WI38 (cell line): ENCODE data around the gene CDK6.

ENCODE experiments used
- H3K4me3 ChIP-seq: 2 replicates; pipeline ENCODE4 v1.5.1; 2011; ENCODE audit warnings: low read depth, mild to moderate bottlenecking, control low read depth, low read length
- TF ChIP-seq, protein P1 (sequence below): IDR thresholded peaks from 2 replicates; pipeline ENCODE4 v1.5.1; 2012; ENCODE audit warnings: low read depth, mild to moderate bottlenecking, control low read depth, low read length

Gene CDK6

DNA sequence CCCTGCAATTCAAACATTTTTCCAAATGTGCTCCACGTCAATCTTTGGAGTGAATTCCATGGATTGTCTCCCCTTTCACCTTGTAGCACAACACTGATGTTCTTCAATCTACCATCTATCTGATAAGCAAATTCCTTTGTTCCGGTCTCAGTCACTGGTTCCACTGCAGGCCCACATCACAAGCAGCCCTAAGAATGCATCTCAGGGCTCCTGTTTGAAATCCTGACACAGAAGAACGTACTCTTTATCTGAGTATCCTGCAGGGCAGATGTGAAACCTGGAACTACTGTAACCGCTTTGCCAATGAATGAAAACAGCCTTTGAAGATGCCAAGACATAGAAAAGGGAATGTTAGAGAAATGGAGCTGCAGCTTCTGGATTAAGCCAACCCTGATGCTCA, 183.2 kb downstream of the CDK6 start:
- TF ChIP-seq, protein P1, sequence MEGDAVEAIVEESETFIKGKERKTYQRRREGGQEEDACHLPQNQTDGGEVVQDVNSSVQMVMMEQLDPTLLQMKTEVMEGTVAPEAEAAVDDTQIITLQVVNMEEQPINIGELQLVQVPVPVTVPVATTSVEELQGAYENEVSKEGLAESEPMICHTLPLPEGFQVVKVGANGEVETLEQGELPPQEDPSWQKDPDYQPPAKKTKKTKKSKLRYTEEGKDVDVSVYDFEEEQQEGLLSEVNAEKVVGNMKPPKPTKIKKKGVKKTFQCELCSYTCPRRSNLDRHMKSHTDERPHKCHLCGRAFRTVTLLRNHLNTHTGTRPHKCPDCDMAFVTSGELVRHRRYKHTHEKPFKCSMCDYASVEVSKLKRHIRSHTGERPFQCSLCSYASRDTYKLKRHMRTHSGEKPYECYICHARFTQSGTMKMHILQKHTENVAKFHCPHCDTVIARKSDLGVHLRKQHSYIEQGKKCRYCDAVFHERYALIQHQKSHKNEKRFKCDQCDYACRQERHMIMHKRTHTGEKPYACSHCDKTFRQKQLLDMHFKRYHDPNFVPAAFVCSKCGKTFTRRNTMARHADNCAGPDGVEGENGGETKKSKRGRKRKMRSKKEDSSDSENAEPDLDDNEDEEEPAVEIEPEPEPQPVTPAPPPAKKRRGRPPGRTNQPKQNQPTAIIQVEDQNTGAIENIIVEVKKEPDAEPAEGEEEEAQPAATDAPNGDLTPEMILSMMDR, result no peak
- no peak overlapping the region for H3K4me3 ChIP-seq

DNA sequence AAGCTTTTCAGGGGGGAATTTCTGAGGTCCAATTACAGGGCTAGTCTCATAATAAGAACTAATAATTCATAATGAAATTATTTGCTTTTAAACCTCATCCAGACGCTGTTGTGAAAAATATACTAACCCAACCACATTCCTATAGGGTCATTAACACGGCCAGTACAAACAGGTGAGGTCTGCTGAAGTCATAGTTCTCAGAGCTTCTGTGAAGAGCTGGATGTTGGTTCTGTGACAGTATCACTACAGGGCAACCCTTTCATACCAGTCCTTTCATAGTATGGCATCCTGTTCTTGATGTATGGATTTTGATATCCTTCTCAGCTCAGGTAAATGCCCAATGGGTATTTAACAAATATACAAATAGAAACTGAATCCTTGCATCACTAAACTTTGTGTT, 183.8 kb downstream of the CDK6 start:
- H3K4me3 ChIP-seq, result no peak overlapping the region
- TF ChIP-seq, protein P1, result no peak

DNA sequence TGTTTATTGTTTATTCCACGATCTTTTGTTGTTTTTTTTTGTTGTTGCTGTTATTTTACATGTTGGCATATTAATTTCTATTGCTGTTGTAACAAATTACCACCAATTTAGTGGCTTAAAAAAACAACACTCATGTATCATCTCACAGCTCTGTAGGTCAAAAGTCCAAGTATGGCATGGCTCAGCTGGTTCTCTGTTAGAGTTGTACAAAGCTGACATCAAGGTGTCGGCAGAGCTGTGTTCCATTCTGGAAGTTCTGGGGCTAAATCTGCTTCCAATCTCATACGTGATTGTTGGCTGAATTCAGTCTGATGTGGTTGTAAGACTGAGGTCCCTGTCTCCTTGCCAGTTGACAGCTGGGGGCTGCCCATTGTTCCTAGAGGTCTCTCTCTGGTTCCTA, 186.0 kb downstream of the CDK6 start:
- TF ChIP-seq, protein P1, result no peak
- no peak overlapping the region for H3K4me3 ChIP-seq

DNA sequence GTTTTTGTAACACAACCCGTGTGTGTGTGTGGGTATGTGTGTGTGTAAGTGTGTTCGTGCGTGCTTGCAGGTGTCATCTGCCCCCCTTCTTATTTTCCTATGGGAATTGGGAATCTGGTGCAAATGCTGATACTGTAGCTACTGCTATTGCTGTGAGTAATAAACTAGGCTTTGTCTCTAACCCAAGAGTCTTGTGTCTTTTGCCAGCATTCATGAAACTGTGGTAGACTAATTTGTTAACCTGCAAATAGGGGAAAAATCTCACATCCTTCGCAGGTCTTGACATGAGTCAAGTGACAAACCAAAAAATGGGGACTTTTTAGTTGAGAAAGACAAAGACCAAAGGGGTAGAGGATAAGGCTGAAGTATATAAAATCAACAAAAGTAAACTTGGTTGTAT, 188.3 kb downstream of the CDK6 start:
- H3K4me3 ChIP-seq, result no peak overlapping the region
- TF ChIP-seq, protein P1, result no peak

DNA sequence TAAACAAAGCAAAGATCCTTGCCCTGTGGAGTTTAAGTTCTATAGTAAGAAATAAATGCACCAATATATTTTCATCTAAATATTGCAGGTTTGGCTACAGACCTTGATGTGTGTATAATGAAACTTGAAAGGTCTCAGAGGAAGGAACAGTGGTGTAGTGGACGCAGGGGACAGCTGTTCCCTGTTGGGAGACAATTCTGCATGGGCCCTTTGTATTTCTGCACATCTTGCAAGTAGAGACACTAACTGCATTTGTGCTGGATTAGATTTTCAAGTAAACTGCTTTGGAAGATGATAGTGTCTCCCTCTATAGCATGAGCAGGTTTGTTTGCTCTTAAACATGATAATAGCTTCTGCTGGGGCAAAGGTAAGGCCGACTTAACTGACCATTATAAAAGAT, 188.7 kb downstream of the CDK6 start:
- TF ChIP-seq, protein P1, result no peak
- no peak overlapping the region for H3K4me3 ChIP-seq

DNA sequence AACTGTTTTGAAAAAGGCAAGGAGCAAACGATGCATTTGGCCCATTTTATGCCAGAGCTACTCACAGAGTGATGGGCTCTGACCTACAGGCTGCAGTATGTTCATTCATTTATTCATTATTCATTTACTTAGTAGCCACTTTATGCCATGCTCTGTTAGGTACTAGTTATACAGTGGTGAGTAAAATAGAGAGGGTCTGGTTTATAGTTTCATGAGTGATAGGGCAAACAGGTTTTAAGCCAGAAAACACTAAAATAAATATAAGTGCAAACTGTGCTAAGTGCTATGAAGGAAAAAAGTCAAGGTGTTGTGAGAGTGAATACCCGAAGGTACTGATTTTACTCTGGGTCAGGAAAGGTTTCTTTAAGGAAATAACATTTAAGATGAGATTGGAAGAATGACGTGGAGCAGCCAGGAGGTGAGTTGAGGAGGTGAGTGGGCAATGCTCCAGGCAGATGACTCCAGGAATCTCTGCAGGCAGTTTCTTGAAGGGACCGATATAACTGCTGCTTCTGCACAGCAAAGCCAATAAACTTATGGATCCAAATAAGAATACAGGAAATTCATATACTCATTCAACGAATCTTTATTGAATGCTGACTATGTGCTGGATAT, 189.3 kb downstream of the CDK6 start:
- no peak overlapping the region for H3K4me3 ChIP-seq
- TF ChIP-seq, protein P1, result no peak

DNA sequence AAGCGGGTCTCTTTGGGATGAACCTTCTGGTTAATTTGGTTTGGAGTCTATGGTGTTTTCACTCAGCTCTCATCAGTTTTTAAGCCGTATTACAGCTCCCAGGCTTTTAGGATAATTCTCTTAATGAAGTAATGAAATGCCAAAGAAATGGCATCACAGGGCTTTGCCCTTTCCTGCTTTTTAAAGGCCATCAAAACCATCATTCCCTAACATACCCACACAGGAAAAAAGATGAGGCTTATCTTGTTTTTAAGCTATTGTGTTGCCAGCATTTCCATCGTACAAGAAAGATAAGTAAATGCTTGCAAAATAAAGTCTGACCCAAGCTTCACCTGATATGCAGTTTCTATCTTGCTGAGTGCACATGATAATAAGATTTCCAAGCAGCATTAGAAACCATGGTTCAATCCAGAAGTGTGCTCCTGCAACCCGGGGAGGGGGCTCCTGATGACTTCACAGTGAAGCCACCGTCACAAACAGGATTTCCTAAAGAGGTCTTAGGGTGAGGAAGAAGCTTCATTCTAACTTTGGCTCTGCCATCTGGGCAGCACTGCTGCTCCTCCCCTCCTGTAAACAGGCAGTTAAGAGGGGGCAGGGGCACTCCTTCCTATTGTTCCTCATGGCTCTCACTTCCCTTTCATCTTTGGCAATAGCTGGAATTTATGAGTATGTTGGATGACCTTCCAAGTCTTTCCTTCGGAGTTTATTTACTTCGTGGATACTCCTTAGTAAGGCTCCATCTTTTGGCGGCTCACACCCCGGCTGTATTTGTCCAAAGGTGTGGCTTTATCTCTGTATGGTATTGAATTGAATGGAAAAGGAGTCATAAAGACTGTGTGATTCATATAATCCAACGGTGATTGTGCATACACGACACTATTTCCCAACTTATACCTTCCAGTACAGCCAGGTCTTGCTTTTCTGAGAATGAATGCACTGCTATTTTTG, 191.0 kb downstream of the CDK6 start:
- TF ChIP-seq, protein P1, result no peak
- H3K4me3 ChIP-seq, result no peak overlapping the region
